Mucosa of stomach (tissue), 1 donor: Measurements from ENCODE around the gene COL13A1.

ENCODE experiments used
- H3K27me3 ChIP-seq: one replicate; pipeline ENCODE4 v1.7.0; 2013; ENCODE audit warnings: mild to moderate bottlenecking, low read length; ENCODE audit not compliant: control insufficient read depth, insufficient read depth
- H3K36me3 ChIP-seq: one replicate; pipeline ENCODE4 v1.7.0; 2013; ENCODE audit warnings: low read length; ENCODE audit not compliant: control insufficient read depth, insufficient read depth
- H3K4me1 ChIP-seq: one replicate; pipeline ENCODE4 v1.7.0; 2013; ENCODE audit warnings: mild to moderate bottlenecking, low read length; ENCODE audit not compliant: control insufficient read depth, insufficient read depth
- H3K4me3 ChIP-seq: one replicate; pipeline ENCODE4 v1.7.0; 2013; ENCODE audit warnings: low read length
- H3K9ac ChIP-seq: one replicate; pipeline ENCODE4 v1.7.0; 2013; ENCODE audit warnings: mild to moderate bottlenecking, low read length, moderate library complexity
- H3K9me3 ChIP-seq: one replicate; pipeline ENCODE4 v1.7.0; 2013; ENCODE audit warnings: mild to moderate bottlenecking, low read length, moderate library complexity; ENCODE audit not compliant: control insufficient read depth
- donor health status: Pancreatic carcinoma.

COL13A1 gene

GRCh38 chr10:69769395-69769992 lies 32.2 kb upstream of the COL13A1 start:
- H3K9me3 ChIP-seq: no peaks in the 10 kb centered on the region
- no peak overlapping the region for H3K4me3 ChIP-seq
- H3K9ac ChIP-seq: no peak overlapping the region
- H3K27me3 ChIP-seq: no peaks in the 10 kb centered on the region
- peaks cover 8% of the 10 kb centered on the region for H3K4me1 ChIP-seq
- H3K36me3 ChIP-seq: no peaks in the 10 kb centered on the region

GRCh38 chr10:69772933-69773704 lies 28.6 kb upstream of the COL13A1 start:
- H3K4me3 ChIP-seq: no peak overlapping the region
- no peaks in the 10 kb centered on the region for H3K36me3 ChIP-seq
- H3K9me3 ChIP-seq: no peaks in the 10 kb centered on the region
- peaks cover 8% of the 10 kb centered on the region for H3K4me1 ChIP-seq
- H3K9ac ChIP-seq: no peak overlapping the region
- H3K27me3 ChIP-seq: no peaks in the 10 kb centered on the region

- Histone ChIP-seq H3K4me3 (no peak overlapping the region), H3K27me3 (no peaks in the 10 kb centered on the region), H3K36me3 (no peaks in the 10 kb centered on the region), H3K9me3 (no peaks in the 10 kb centered on the region), H3K4me1 (peaks cover 2% of the 10 kb centered on the region), H3K9ac (no peak overlapping the region)
Observed at GRCh38 chr10:69774596-69774995, 27.1 kb upstream of the COL13A1 start.

- H3K36me3 ChIP-seq: no peaks in the 10 kb centered on the region
- no peaks in the 10 kb centered on the region for H3K4me1 ChIP-seq
- H3K27me3 ChIP-seq: no peaks in the 10 kb centered on the region
- H3K4me3 ChIP-seq: no peak overlapping the region
- no peaks in the 10 kb centered on the region for H3K9me3 ChIP-seq
- H3K9ac ChIP-seq: no peak overlapping the region
Observed at GRCh38 chr10:69780077-69780476, 21.6 kb upstream of the COL13A1 start.

DNA sequence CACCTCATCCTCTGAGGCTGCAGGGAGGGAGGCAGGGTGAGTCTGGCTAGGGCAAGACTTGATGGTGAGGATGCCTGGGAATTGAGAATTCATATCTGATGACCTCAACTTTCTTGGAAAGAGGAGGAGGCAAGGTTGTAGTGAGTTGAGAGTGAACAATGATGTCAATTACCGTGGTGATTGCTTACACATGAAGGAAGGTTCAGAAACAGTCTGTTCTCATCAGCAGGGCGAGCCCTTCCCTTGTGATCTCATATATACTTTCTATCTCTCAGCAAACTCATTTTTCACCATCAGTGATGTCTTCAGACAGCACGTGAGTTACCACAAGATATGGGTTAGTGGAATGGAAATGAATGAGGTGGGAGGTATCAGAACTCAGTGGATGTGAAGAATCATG lies 20.1 kb upstream of the COL13A1 start:
- no peaks in the 10 kb centered on the region for H3K27me3 ChIP-seq
- no peak overlapping the region for H3K4me3 ChIP-seq
- H3K4me1 ChIP-seq: no peaks in the 10 kb centered on the region
- no peak overlapping the region for H3K9ac ChIP-seq
- no peaks in the 10 kb centered on the region for H3K9me3 ChIP-seq
- H3K36me3 ChIP-seq: no peaks in the 10 kb centered on the region

DNA sequence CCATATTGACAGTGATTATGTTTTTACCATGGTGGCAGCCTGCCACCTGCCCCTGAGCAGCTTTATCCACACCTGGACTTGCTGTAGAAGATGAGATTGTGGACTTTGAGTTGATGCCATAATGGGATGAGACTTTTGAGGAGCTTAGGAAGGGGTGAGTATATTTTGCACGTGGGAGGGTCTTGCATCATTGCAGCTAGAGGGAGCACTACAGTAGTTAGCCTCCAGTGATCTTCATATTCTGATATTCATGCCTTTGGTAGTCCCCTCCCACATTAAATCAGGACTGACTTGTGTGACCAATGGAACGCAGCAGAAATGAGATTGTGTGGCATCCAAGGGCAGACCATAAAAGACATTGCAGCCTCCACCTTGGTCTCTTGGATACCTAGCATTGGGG lies 18.2 kb upstream of the COL13A1 start:
- Histone ChIP-seq H3K36me3 (no peaks in the 10 kb centered on the region), H3K4me3 (no peak overlapping the region), H3K27me3 (no peaks in the 10 kb centered on the region), H3K9ac (no peak overlapping the region), H3K4me1 (no peaks in the 10 kb centered on the region), H3K9me3 (no peaks in the 10 kb centered on the region)

DNA sequence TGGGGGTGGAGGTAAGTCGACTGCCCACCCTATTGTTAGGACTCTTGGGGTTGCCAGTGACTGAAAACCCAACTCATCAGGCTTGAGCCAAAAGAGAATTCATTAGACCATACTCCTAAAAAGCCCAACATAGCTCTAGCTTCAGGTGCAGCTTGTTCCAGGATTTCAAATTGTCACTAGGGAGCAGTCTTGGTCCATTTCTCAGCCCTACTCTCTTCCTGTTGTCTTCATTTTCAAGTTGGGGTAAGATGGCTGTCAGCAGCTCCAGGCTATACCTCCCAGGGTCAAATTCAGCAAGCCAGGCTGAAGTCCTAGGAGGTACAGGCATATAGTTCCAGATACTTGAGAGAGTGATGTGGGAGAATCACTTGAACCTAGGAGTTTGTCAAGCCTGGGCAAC lies 14.9 kb upstream of the COL13A1 start:
- Histone ChIP-seq H3K9ac (no peak overlapping the region), H3K4me3 (no peak overlapping the region), H3K27me3 (peaks cover 3% of the 10 kb centered on the region), H3K4me1 (no peaks in the 10 kb centered on the region), H3K9me3 (no peaks in the 10 kb centered on the region), H3K36me3 (no peaks in the 10 kb centered on the region)

DNA sequence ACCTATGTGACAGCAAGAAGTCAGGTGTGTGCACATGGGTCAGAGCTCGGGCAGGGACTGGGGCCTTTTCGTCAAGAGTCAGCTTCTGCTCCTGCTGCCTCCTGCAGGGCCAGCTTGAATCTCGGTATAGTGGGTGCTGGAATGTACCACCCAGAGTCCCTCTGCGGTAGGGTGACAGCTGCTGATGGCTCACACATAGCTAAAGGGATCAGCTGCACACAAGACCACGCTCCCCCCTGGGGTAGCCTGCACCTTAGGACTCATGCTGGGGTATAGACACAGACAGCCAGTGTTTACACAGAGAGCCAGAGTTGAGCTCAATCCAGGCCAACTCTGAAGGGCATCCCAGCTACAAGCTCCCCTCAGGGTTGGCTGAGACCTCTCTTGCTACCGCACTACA lies 14.0 kb upstream of the COL13A1 start:
- Histone ChIP-seq H3K4me1 (no peaks in the 10 kb centered on the region), H3K9me3 (no peaks in the 10 kb centered on the region), H3K9ac (no peak overlapping the region), H3K36me3 (no peaks in the 10 kb centered on the region), H3K27me3 (peaks cover 3% of the 10 kb centered on the region), H3K4me3 (no peak overlapping the region)

- Histone ChIP-seq H3K36me3 (no peaks in the 10 kb centered on the region), H3K27me3 (peaks cover 3% of the 10 kb centered on the region), H3K9me3 (no peaks in the 10 kb centered on the region), H3K4me3 (no peak overlapping the region), H3K4me1 (no peaks in the 10 kb centered on the region), H3K9ac (no peak overlapping the region)
Observed at GRCh38 chr10:69789164-69789576, 12.5 kb upstream of the COL13A1 start.

DNA sequence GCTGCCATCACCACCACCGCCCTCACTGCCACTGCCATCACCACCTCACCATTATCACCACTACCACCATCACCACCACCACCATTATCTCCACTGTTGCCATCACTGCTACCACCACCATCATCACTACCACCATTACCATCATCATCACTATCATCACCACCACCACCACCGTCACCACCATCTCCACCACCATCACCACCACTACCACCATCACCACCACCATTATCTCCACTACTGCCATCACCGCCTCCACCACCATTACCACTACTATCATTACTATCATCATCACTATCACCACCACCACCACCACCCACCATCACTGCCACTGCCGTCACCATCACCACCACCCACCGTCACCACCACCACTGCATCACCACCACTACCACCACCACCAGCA lies 9.9 kb upstream of the COL13A1 start:
- no peaks in the 10 kb centered on the region for H3K4me1 ChIP-seq
- no peak overlapping the region for H3K4me3 ChIP-seq
- no peak overlapping the region for H3K9ac ChIP-seq
- no peaks in the 10 kb centered on the region for H3K36me3 ChIP-seq
- peaks cover 3% of the 10 kb centered on the region for H3K27me3 ChIP-seq
- H3K9me3 ChIP-seq: no peaks in the 10 kb centered on the region

GRCh38 chr10:69792341-69792740 lies 9.4 kb upstream of the COL13A1 start:
- Histone ChIP-seq H3K9me3 (no peaks in the 10 kb centered on the region), H3K4me3 (no peak overlapping the region), H3K36me3 (no peaks in the 10 kb centered on the region), H3K27me3 (peaks cover 3% of the 10 kb centered on the region), H3K9ac (no peak overlapping the region), H3K4me1 (no peaks in the 10 kb centered on the region)

DNA sequence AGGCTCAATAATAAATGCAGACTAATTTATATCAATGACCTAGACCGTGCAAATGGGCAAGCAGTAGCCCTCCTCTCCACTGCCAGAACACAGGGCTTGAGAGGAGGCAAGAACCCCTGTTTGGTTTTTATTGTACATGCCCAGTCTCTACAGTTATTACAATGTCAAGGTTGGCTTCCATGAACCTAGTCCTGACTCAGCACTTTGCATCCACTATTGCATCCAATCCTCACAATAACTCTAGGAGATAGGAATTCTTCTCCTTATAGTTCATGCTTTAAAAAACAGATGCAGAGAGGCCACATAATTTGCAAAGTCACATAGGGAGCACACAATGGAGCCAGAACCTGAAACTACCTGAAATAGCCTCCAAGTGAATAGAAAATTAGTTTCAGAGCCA lies 7.0 kb upstream of the COL13A1 start:
- no peak overlapping the region for H3K9ac ChIP-seq
- no peaks in the 10 kb centered on the region for H3K36me3 ChIP-seq
- H3K27me3 ChIP-seq: no peaks in the 10 kb centered on the region
- no peak overlapping the region for H3K4me3 ChIP-seq
- no peaks in the 10 kb centered on the region for H3K4me1 ChIP-seq
- H3K9me3 ChIP-seq: no peaks in the 10 kb centered on the region
